GM08714 (cell line): Measurements from ENCODE around the gene FGF14.

Experiments used
- H3K4me3 ChIP-seq: fragments of 200-500 bp; sonication (Bioruptor generic); 2 replicates; pipeline ENCODE4 v1.5.1; 2014; ENCODE audit warnings: mild to moderate bottlenecking, low read length, inconsistent platforms
- ZNF274 ChIP-seq: IDR thresholded peaks from 2 replicates; pipeline ENCODE4 v1.6.1; 2012; ENCODE audit warnings: mild to moderate bottlenecking, low read depth, low read length

The FGF14 gene

DNA sequence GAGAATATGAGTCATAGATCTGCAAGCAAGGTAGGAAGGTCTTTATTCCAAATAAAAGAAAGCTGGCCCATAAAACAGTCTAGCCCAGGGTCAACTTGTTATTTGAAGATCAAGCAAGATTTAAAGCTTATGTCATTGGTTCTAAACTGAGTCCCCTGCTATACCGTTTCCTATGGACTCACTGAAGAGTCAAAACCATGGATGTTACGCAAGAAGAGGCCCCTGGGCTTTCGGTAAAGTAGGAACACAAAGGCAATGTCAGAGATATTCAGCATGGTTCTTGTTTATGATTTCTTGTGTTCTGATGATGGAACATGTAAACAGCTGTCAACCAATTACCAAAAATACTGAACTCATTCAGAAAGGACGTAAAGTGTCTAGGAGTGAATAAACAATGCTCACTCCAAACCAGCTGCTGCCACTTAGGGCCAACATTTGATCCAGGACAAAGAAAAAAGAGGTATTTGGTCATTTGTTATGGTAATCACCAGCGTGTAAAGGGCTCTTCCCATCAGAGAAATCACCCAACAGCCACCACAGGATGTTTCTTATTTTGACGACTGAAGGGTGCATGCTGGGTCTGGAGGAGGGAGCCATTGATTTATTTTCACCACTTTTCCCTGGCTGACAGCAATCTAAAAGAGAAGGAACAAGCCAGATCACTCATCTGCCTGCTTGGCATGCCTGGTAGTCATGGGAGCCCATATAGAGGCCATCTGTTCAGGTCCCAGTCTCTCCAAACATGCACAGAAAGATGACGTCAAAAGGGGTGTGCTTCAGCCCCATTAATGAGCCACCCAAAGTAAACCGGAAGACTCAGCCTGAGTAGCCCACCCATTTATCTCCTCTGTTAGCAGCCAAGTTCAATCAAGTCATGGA is 68.3 kb downstream of the FGF14 start:
- no peak for TF ChIP-seq ZNF274
- no peak overlapping the region for H3K4me3 ChIP-seq

DNA sequence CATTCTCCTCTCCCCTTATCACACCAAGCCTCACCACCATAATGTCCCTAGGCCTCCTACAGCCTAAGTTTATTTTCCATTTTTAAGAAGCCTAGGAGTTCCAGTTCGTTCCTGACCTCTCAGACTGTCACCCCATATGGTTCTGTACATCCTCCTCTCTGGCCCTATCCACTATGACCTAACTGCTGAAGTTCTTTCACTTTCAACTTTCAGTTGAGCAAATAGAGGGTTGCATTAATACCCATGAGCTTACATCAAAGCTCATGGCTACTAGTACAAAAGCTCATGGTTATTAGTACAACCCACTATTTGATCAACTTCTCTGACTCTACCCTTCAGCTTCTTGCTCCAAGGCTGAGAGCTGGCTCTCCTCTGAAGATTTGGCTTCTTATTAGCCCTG is 72.9 kb downstream of the FGF14 start:
- TF ChIP-seq ZNF274 = no peak
- H3K4me3 ChIP-seq = no peak overlapping the region

DNA sequence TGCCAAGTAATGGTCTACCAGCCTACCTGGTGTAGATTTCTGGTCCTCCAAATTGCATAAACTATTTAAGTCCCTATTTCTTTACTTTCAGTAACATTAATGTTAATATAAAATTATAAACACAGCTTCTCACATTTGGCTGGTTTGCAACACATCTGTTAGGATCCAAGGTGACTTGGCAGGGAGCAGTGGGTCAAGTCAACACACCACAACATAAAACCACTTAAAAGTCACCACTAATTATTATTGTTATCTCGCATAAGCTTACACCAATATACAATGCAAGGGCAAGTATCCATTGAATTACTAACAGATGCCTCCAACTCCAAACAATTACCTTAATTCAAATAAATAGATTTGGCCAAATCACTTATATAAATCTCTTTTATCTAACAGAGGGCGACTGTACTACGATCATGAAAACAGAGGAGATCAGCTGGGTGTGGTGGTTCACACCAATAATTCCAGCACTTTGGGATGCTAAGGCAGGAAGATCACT is 74.7 kb downstream of the FGF14 start:
- H3K4me3 ChIP-seq = no peak overlapping the region
- no peak for TF ChIP-seq ZNF274

DNA sequence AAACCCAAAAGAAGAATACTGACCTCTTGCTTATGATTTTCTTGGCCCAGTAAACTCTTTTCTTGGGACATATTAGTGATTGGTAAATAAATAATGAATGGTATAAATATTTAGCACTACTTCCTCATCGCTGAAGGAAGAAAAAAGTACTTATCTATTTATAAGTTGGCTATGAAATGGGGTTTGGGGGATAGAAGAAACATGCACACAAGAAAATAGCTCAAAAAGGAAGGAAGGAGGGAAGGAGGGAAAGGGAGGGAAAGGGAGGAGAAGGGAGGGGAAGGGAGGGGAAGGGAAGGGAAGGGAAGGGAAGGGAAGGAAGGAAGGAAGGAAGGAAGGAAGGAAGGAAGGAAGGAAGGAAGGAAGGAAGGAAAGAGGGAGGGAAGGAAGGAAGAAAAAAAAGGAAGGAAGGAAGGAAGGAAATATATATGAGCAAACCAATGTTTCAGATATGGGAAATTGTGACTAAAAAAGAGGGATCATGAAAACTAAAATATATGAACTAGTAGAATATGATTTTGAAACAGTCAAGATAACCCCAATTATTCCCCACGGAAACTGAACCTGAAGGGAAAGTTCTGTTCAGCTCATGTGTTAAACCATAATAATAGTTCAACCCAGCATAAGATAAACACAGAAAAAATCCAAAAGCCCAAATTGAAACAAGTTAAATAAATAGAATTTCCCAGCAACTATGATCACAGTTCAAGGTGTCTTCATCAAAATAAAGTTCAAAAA is 75.3 kb downstream of the FGF14 start:
- H3K4me3 ChIP-seq = no peak overlapping the region
- TF ChIP-seq ZNF274 = no peak

DNA sequence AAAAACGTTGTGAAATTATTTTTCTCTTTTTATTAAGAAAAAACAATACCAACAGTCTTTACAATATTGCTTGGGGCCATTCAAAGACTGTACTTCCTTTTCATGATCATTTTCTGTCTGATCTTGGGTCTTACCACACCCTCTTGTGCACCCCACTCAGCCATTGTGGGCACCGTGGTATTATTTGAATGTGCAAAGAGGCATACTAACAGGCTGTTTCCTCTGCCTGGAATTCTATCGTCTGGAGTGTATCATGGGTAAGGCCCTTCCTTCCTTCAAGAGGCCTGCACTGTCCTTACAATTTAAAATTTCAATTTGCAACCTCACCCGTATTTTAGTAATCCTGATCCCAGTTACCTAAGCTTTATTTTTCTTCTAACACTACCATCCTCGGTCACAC is 76.5 kb downstream of the FGF14 start:
- no peak for TF ChIP-seq ZNF274
- no peak overlapping the region for H3K4me3 ChIP-seq

DNA sequence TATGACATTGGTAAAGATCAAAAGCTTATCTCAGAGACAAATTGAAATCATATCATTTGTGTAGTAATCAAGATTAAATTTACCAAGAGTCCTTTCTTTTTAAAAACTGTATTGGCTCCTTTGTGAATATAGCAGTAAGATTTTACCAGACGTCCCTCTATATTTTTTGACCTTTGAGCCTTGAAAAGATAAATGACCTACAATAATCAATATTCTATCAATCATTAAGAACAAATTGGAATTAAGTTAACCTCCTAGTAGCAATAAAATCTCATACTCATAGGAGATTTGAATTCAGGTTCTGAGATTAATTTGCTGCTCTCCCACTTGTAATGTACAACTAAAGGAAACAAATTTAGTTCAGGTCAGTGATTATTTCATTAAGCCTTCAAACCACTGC is 78.3 kb downstream of the FGF14 start:
- no peak for TF ChIP-seq ZNF274
- no peak overlapping the region for H3K4me3 ChIP-seq

DNA sequence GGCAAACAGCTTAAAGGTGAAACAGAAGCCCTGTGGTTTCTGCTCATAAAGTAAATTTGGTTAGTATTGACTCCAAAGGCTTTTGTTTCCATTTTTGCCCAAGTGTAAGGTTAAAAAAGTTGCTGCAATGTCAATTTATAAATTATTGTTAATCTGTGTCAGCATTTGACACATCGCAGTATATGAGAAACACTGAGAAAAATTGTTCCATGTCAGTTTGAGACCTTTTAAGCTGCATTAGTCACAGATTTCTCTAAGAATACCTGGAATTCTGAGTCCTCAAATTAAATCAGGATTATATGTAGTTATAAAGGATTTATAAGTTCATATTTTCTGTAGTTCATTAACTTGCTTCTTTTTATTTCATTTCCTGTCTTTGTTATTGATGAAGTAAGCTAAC is 78.8 kb downstream of the FGF14 start:
- no peak overlapping the region for H3K4me3 ChIP-seq
- no peak for TF ChIP-seq ZNF274

DNA sequence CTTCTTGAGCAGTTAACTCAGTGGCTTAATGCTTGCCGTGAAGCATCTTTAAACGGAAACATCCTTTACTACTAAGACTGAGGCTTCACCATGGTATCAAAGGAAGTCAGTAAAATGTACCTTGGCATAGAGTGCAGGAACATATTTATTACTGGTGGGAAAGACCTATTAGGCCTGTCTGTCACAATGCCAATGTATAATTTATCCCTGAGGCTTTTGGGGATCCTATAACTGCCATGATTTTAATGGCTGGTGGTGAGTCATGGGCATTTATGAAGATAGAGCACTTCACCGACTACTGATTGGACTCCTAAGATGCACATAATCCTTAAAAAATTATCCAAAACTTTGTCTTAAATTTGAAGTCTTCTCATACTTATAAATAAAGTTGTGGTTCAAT is 79.6 kb downstream of the FGF14 start:
- no peak for TF ChIP-seq ZNF274
- no peak overlapping the region for H3K4me3 ChIP-seq

DNA sequence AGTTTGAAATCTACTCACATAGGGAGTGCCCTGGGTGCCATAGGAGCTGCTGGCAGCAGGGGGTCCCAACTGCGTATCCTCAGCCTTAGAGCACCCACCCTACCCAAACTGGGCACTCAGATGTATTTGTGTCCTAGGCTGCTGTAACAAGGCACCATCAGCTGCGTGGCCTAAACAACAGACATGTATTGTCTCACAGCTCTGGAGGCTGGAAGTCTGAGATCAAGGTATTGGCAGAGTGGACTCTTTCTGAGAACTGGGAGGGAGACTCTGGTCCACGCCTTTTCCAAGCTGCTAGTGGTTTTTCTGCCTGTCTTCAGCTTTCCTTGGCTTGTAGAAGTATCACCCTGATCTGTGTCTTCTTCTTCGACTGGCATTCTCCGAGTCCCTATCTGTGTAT is 83.6 kb downstream of the FGF14 start:
- no peak overlapping the region for H3K4me3 ChIP-seq
- no peak for TF ChIP-seq ZNF274

DNA sequence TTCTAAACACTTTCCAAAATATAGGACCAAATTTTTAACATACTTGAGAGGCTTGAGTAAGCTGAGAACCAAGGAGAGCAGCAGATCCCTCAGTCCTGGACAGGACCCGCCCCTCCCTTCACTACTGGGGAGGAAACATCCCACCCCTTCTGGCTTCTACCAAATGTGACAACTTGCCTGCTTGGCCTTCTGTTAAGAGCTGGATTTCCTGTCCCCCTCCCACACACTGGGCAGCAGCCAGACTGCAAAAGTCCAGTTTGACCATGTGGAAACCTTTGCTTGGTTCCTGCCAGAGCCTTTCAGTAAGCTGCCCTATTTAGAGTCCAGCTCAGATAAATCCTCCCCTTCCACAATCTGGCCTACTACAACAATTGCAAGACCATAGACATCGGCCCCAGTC is 84.3 kb downstream of the FGF14 start:
- TF ChIP-seq ZNF274 = no peak
- H3K4me3 ChIP-seq = no peak overlapping the region

DNA sequence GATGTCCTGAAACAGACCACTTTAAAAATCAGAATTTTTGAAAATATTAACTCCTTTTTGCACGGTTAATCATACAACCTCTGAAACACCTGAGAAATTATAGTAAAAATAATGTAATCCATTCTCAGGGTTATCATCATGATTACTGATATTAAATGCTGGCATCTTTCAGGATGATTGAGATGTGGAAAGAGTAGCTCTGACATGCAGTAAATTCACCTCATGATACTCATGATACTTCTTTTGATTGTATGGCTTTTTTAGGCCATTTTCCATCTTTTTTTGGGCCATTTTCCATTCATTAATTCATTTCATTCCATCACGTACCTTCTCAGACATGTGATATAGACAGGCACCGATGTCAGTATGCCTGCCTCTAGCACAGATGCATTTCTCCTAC is 85.1 kb downstream of the FGF14 start:
- no peak for TF ChIP-seq ZNF274
- H3K4me3 ChIP-seq = no peak overlapping the region

DNA sequence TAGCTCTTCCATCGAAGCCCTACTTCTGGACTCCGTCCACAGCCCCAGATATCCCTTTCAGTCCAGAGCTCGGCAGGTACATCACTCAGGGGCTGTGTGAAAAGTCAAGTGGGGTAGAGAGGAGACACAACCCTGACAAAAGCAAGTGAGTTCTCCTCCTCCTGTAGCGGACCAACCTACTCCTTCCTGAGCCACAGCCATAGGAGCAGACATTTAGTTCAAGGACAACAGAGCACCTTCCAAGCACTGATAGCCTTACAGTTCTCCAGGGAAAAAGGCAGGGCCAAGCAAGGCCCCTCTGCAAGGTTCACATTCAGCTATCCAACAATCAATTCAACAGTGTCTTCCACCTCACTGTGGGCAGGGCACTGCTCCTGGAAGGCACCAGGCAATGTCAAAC is 89.0 kb downstream of the FGF14 start:
- no peak for TF ChIP-seq ZNF274
- no peak overlapping the region for H3K4me3 ChIP-seq

DNA sequence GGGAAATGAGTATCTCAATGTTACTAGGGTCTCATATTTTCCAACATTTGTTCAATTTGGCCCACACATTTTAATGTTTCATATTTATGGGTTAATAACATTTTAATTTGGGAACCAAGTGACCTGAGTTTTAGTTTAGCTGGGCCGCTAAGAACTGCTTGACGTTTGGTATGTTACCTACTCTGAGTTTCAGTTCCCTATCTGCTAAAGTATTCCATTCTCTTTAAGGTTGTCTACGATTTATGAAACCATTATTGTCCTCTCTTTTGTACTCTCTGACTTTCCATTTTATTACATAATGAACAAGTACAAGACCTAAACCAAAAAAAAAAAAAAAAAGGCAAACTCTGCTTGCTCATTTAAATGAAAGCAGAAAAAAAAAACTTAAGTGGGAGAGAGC is 89.9 kb downstream of the FGF14 start:
- TF ChIP-seq ZNF274 = no peak
- H3K4me3 ChIP-seq = no peak overlapping the region

DNA sequence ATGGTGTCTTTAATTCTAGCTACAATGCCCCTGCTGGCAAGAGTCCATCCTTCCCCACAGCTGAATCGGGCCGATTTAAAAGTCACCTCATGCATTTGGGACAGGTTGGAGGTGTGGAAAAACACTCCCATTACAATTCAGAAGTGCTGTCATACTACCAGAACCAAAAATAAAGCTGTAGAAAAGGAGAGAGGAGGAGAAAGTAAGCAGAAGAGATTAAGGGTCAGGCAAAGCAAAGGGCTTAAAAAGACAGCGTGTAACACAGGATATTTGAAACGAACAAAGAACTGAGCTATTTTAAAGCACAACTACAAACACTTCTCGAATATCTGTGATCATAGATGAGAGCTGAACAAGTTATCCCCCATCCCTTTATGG is 90.4 kb downstream of the FGF14 start:
- TF ChIP-seq ZNF274 = no peak

More for the DNA sequence above, 90.4 kb downstream of the FGF14 start:
- H3K4me3 ChIP-seq = no peak overlapping the region
